ACC112 (cell line): Measurements from ENCODE around the gene EXOC3L1.
A peak's percentile ranks its signal among the peaks of the same experiment; 100 is the strongest.

Experiments used
- H2AFZ ChIP-seq: fragments of 200-600 bp; sonication (generic); one replicate; pipeline ENCODE4 v1.6.0; 2017; ENCODE audit warnings: antibody characterized with exemption, low read length; ENCODE audit not compliant: unreplicated experiment
- H3K27ac ChIP-seq: fragments of 200-600 bp; sonication (generic); 2 replicates; pipeline ENCODE4 v1.5.1; 2014; ENCODE audit warnings: low read depth, mild to moderate bottlenecking, antibody characterized with exemption, low read length, moderate library complexity
- H3K27me3 ChIP-seq: fragments of 200-600 bp; sonication (generic); 2 replicates; pipeline ENCODE4 v1.6.1; 2014; ENCODE audit warnings: mild to moderate bottlenecking, antibody characterized with exemption, low read length, moderate library complexity, mixed read lengths; ENCODE audit not compliant: insufficient read depth
- H3K36me3 ChIP-seq: fragments of 200-600 bp; sonication (generic); 2 replicates; pipeline ENCODE4 v1.6.1; 2016; ENCODE audit warnings: mild to moderate bottlenecking, antibody characterized with exemption, low read length, moderate library complexity, mixed read lengths; ENCODE audit not compliant: insufficient read depth
- H3K4me1 ChIP-seq: fragments of 200-600 bp; sonication (generic); one replicate; pipeline ENCODE4 v1.6.1; 2016; ENCODE audit warnings: low read length, mixed read lengths; ENCODE audit not compliant: insufficient read depth, unreplicated experiment, control insufficient read depth
- H3K4me3 ChIP-seq: fragments of 200-600 bp; sonication (generic); 2 replicates; pipeline ENCODE4 v1.5.1; 2014; ENCODE audit warnings: mild to moderate bottlenecking, low read depth, low read length
- H3K79me2 ChIP-seq: fragments of 200-600 bp; sonication (generic); one replicate; pipeline ENCODE4 v1.6.0; 2016; ENCODE audit warnings: low read length; ENCODE audit not compliant: control insufficient read depth, unreplicated experiment, insufficient read depth

Gene EXOC3L1

DNA sequence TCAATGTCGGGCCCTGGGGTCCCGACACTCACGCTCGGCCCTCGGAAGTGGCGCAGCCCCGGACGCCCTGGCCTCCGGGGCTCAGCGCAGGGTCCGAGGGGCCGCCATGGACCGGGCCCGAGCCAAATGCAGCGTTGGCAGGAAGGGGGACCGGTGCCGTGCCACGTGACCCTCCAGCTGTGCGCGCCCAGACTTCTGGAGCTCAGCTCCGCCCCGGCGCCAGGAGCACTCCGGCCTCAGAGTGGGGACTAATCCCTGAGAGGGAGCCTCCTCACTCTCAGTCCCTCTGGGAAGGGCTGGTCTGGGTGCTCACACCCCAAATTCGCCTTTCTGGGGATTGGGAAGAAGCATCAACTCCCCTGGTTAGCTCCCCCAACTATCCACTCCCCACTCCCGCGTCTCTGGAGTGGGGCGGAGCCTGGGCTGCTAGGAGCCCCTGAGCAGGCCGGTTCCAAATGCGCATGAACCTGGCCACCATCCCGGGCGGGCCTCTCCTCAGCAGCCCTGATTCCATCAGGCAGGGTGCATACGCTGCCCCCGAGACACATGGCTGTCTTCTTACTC, 39.0 kb downstream of the EXOC3L1 start, which contains the start of gene B3GNT9:
Gene B3GNT9 (minus strand): TSS at position 166 of the 564 bp plus-strand sequence. CDS start 513 bp downstream, outside the sequence.
- H3K27me3 ChIP-seq: no peaks in the 10 kb centered on the region
- H3K4me1 ChIP-seq: peaks cover 7% of the 10 kb centered on the region
- H3K4me3 ChIP-seq: peak within 1 kb of the TSS; percentile 86
- H2AFZ ChIP-seq: peak within 1 kb of the TSS; percentile 74
- peak within 1 kb of the TSS; percentile 81 for H3K27ac ChIP-seq
- H3K36me3 ChIP-seq: peaks cover 15% of the 10 kb centered on the region; the same call in 1 of the 2 replicates
- peaks cover 6% of the 10 kb centered on the region for H3K79me2 ChIP-seq

DNA sequence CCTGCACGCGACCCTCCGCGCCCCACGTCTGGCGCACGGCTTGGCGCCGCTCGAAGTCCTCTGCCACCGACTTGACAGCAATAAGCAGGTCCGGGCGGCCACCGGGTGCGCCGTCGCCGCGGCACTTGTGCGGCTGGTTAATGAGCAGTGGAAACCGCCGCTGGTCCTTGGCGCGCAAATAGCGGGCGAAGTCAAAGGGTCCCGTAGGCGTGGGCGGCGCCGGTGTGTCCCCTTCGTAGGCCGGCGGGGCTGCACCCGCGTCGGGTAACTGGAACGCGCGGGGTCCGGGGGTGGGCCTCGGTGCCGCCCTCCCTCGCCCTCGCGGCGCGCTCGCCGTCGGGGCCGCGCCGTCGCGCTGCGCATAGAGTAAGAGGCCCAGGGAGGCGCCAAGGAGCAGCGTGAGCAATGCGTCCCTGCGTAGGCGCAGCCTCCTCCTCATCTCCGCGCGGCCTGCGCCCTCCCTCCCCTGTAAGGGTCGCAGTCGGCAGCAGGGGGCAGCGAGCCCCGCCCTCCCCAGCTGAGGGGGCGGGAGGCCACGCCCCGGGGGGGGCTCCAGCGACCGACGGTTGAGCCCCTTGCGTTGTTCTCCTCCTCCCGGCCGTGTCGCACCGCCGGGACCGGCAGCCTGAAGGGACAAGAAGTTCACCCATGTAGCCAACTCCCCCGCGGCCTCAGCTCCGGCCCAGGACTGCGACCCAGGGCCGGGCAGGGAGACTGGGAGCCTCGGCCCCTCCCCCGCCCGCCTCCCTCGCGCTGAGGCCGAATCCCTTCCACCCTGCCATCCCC, 39.7 kb downstream of the EXOC3L1 start:
- H3K27ac ChIP-seq: peak overlapping the region; percentile 81
- H2AFZ ChIP-seq: peak overlapping the region; percentile 74
- H3K36me3 ChIP-seq: peaks cover 15% of the 10 kb centered on the region; the same call in 1 of the 2 replicates
- H3K4me1 ChIP-seq: peaks cover 7% of the 10 kb centered on the region
- H3K4me3 ChIP-seq: peak overlapping the region; percentile 86
- no peaks in the 10 kb centered on the region for H3K27me3 ChIP-seq
- H3K79me2 ChIP-seq: peaks cover 6% of the 10 kb centered on the region

DNA sequence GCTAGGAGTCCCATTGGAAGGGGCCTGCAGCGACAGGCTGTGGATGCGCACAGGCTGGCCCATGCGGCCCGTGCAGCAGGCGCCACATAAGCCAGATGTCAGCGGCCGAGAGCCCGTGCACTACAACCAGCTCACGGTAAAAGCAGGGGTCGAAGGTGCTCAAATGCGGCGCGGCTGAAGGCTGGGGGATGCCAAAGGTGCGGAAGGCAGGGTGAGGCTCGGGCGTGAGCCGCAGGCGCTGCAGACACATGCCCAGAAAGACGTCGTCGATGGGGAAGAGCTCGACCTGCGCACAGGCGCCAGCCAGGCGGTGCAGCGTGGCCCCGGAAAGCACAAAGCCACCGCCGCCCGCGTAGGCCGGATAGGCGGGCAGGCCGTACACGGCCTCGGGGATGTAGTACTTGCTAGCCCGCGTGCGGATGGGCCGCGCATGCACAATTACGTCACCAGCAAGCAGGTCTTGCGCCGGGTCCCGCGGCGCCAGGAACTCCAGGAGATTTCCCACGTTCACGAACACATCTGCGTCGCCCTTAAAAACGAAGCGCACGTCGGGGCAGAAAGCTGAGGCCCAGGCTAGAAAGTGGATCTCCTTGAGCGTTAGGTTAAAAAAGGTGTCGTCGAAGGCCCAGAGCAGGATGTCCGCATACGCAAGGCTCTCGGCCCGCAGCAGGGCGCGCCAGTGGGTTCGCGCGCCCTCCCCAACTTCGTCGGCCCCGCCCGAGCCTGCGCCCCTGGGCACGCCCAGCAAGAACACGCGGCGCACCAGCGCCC, 40.5 kb downstream of the EXOC3L1 start:
- Histone ChIP-seq H3K36me3 (peaks cover 15% of the 10 kb centered on the region; the same call in 1 of the 2 replicates), H3K79me2 (peaks cover 6% of the 10 kb centered on the region), H2AFZ (no peak overlapping the region), H3K4me3 (peak overlapping the region; percentile 86), H3K27me3 (no peaks in the 10 kb centered on the region), H3K27ac (no peak overlapping the region), H3K4me1 (peaks cover 7% of the 10 kb centered on the region)

DNA sequence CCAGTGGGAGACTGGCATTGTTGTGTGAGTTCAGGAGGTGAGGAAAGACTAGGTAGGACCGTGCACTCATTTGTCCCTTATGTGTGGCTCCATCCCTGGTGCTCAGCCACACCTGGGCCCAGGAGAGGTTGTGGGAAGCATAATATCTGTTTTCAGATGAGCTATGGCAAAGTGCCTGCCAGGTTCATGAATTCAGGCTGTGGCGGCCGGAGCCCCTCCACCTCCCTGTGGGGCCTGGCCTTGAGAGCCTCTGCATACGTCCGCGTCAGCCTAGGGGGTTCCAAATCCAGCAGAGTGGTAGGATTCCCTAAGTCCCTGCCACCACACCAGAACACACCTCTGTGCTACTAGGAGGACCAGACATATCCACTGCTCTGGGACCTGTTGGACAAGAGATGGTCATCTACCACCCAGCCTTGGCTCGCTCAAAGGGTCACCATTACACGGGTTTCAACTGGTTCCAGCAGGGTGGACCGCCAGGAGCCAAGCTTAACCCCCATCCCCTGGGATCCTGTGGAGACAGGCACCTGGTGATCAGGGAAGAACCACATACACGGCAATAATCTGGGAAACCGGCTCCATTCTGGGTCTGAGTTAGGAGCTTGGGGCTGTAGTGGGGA, 41.2 kb downstream of the EXOC3L1 start:
- no peak overlapping the region for H2AFZ ChIP-seq
- no peaks in the 10 kb centered on the region for H3K27me3 ChIP-seq
- H3K4me1 ChIP-seq: peaks cover 7% of the 10 kb centered on the region
- H3K4me3 ChIP-seq: no peak overlapping the region
- H3K27ac ChIP-seq: no peak overlapping the region
- H3K79me2 ChIP-seq: peaks cover 6% of the 10 kb centered on the region
- peaks cover 18% of the 10 kb centered on the region; the same call in 1 of the 2 replicates for H3K36me3 ChIP-seq

DNA sequence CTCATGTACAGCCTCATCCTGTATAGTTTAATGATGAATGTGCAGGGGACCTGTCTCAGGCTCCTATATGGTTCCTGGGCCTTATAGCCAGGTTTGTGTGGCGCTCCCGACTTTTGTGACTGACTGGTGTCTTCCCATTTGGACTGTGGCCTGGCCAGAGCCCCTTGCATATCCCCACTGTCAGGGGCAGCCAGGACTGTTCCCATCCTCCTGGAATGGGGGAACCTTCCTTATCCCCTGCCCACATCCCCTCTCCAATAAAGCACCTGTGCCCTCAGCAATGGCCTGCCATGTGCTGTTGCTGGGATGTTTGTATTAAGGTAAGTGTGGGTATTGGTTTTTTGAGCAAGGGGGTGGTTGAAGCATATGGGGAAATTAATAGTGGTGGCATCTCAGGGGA, 41.7 kb downstream of the EXOC3L1 start:
- no peaks in the 10 kb centered on the region for H3K27me3 ChIP-seq
- H3K36me3 ChIP-seq: peaks cover 20% of the 10 kb centered on the region; the same call in 1 of the 2 replicates
- no peak overlapping the region for H3K4me3 ChIP-seq
- peaks cover 7% of the 10 kb centered on the region for H3K4me1 ChIP-seq
- no peak overlapping the region for H2AFZ ChIP-seq
- no peak overlapping the region for H3K27ac ChIP-seq
- peaks cover 6% of the 10 kb centered on the region for H3K79me2 ChIP-seq

DNA sequence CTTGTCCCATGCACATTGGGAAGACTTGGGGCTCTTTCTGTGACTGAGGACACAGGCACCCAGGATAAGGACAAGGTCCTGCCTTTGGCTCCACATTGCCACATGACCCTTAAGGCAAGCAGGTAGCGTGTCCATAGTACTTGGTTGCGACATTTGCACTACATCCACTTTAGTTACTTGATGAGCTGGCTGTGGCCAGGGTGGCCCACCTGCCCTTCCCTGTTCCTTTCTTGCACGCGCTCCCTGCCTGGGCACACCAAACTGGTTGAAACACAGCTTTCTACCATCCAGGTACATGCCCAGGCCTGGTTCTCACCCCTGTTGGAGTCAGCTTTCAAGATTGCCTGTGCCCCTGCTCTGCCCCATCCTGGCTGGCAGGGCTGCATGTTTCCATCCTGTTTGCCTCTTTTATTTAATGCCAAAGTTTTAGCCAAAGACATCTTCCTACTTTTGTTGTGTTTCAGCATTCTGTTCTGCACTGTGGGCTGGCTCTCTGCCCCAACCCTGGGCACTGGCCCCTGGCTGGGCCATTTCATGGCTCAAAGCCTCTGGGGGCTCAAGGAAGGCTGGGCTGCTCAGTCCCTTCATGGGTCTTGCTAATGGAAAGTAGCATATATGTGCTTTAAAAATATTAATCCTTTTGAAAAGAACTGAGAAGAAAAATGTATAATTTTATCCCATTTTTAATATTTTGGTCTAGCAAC, 42.3 kb downstream of the EXOC3L1 start:
- Histone ChIP-seq H3K4me3 (no peak overlapping the region), H3K36me3 (peaks cover 20% of the 10 kb centered on the region; the same call in 1 of the 2 replicates), H3K27ac (no peak overlapping the region), H2AFZ (no peak overlapping the region), H3K27me3 (no peaks in the 10 kb centered on the region), H3K79me2 (peaks cover 6% of the 10 kb centered on the region), H3K4me1 (peaks cover 7% of the 10 kb centered on the region)

DNA sequence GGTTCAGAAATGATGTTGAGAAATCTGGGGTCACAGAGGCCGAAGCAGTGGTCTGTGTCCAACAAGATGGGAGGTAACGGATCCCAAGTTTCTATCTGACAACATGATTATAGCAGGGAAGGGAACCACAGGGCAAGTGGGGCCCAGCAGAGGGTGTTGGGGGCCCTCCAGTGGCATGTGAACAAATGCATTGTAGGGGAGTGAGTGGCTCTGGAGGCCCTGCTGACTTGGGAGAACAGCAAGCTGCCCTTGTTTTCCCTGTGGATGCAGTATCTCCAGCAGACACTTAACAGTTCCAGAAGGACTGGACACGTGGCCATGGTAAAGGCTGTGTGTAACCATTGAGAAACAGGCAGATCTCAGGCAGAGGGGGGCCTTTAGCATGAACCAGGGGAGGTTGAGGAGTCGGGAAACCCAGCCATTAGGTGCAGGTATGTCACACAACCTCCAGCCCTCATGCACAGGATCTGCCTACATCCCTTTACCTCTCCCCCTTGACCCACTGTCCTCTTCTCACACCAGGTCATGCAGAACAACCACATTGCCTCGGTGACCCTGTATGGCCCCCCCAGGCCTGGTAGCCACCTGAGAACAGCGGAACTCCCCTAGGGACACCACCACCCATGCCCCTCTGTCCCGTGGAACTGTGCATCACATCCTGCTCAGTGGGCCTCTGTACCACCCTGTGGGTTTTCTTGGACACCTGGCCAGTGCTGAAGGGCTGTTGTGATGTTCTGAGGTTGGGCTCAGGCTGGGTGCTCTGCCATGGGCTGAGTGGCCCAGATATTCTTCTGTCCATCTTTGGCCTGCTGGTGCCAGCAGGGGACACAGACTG, 43.2 kb downstream of the EXOC3L1 start:
- peaks cover 20% of the 10 kb centered on the region; the same call in 1 of the 2 replicates for H3K36me3 ChIP-seq
- peaks cover 7% of the 10 kb centered on the region for H3K4me1 ChIP-seq
- no peak overlapping the region for H2AFZ ChIP-seq
- peaks cover 6% of the 10 kb centered on the region for H3K79me2 ChIP-seq
- H3K27ac ChIP-seq: no peak overlapping the region
- no peaks in the 10 kb centered on the region for H3K27me3 ChIP-seq
- no peak overlapping the region for H3K4me3 ChIP-seq

DNA sequence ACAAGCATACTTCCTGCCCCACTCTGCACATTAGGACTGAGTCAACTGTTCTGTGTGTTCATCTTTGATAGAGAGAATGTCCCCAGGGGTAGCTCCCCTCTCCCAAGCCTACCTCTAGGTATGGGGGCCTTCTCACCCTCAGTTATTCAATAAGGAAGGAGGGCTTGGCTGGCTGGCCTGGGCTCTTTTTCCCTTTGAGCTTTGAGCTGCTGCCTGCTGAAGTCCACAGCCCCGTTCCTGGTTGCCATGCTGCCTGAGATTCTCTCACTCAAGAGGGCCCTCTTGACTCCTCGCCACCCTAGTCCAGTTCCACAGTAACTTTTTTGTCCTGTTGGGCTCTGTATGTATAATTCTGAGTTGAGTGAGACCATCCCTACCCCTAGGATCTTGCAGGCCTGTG, 44.2 kb downstream of the EXOC3L1 start:
- H3K27me3 ChIP-seq: no peaks in the 10 kb centered on the region
- H3K4me1 ChIP-seq: no peaks in the 10 kb centered on the region
- H3K27ac ChIP-seq: no peak overlapping the region
- H2AFZ ChIP-seq: no peak overlapping the region
- H3K79me2 ChIP-seq: peaks cover 6% of the 10 kb centered on the region
- no peak overlapping the region for H3K4me3 ChIP-seq
- peaks cover 28% of the 10 kb centered on the region for H3K36me3 ChIP-seq

DNA sequence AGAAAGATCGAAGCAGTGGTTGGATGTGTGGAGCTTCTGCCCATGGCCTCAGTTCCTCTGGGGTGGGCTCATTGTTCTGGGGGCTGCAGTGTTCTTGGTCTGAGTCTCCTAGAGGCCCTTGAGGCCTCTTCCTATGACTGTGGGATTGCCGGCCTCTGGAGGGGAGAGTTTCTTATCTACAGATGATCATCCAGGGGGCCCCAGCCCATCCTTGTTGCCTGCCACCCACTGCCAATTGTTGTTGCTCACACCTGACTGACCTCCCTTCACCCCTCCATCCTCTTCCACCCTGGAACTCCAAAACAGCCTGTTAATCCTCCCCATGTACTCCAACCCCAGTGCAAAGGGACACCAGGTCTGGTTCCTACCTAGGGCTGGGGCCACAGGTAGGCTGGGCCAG, 45.0 kb downstream of the EXOC3L1 start:
- no peak overlapping the region for H2AFZ ChIP-seq
- peaks cover 6% of the 10 kb centered on the region for H3K79me2 ChIP-seq
- peaks cover 35% of the 10 kb centered on the region for H3K36me3 ChIP-seq
- H3K27me3 ChIP-seq: no peaks in the 10 kb centered on the region
- H3K4me3 ChIP-seq: no peak overlapping the region
- no peaks in the 10 kb centered on the region for H3K4me1 ChIP-seq
- no peak overlapping the region for H3K27ac ChIP-seq
